DND-41 (cell line): ENCODE measurements around the gene FBXW5.

Source experiments
- CTCF ChIP-seq: IDR thresholded peaks from 2 replicates; pipeline ENCODE4 v1.5.1; 2012; ENCODE audit warnings: borderline replicate concordance, low read length, moderate library complexity, mild to moderate bottlenecking; ENCODE audit not compliant: poor library complexity, severe bottlenecking; ENCODE audit errors: extremely low read depth
- EZH2 ChIP-seq: IDR thresholded peaks from 3 replicates; pipeline ENCODE4 v1.6.1; 2012; ENCODE audit warnings: borderline replicate concordance, low read depth, mild to moderate bottlenecking, moderate library complexity, low read length, inconsistent platforms; ENCODE audit not compliant: severe bottlenecking

- TF ChIP-seq CTCF (no peak), EZH2 (no peak)
These were observed 47.7 kb upstream of the FBXW5 start, which contains the start of gene PAXX for GRCh38 chr9:136991993-136992818.
